ENCODE data around the gene RGMA. TPM values are rescaled to one million over a fixed set of nuclear protein-coding genes. Genes with fewer than 3 reads are reported as not detected.

RGMA gene
- total and polyA plus RNA-seq, 2 of the 8 experiments (the other 6 are each of a cell fraction or from before 2014, with no cell fraction given), result 19.9 to 39.8 TPM

DNA sequence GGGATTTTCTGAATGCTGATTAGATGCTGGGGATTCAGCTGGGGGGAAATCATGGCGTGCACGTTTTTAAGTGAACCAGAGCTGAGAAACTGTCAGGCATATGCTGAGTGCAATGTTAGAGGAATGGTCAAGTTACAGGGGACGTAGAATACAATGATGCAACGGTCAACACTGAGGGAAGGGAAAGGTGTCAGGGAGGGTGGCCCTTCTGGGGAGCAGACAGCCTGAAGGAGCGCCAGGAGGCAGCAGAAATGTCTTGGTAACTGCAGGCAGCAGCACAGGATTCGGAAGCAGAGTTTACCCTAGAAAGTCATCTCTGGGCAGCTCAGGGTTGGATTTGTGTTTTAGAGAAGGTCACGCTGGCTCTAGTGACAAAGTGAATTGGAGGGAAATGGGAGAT, 47.6 kb upstream of the RGMA start (continued):
- TF ChIP-seq, protein P1, sequence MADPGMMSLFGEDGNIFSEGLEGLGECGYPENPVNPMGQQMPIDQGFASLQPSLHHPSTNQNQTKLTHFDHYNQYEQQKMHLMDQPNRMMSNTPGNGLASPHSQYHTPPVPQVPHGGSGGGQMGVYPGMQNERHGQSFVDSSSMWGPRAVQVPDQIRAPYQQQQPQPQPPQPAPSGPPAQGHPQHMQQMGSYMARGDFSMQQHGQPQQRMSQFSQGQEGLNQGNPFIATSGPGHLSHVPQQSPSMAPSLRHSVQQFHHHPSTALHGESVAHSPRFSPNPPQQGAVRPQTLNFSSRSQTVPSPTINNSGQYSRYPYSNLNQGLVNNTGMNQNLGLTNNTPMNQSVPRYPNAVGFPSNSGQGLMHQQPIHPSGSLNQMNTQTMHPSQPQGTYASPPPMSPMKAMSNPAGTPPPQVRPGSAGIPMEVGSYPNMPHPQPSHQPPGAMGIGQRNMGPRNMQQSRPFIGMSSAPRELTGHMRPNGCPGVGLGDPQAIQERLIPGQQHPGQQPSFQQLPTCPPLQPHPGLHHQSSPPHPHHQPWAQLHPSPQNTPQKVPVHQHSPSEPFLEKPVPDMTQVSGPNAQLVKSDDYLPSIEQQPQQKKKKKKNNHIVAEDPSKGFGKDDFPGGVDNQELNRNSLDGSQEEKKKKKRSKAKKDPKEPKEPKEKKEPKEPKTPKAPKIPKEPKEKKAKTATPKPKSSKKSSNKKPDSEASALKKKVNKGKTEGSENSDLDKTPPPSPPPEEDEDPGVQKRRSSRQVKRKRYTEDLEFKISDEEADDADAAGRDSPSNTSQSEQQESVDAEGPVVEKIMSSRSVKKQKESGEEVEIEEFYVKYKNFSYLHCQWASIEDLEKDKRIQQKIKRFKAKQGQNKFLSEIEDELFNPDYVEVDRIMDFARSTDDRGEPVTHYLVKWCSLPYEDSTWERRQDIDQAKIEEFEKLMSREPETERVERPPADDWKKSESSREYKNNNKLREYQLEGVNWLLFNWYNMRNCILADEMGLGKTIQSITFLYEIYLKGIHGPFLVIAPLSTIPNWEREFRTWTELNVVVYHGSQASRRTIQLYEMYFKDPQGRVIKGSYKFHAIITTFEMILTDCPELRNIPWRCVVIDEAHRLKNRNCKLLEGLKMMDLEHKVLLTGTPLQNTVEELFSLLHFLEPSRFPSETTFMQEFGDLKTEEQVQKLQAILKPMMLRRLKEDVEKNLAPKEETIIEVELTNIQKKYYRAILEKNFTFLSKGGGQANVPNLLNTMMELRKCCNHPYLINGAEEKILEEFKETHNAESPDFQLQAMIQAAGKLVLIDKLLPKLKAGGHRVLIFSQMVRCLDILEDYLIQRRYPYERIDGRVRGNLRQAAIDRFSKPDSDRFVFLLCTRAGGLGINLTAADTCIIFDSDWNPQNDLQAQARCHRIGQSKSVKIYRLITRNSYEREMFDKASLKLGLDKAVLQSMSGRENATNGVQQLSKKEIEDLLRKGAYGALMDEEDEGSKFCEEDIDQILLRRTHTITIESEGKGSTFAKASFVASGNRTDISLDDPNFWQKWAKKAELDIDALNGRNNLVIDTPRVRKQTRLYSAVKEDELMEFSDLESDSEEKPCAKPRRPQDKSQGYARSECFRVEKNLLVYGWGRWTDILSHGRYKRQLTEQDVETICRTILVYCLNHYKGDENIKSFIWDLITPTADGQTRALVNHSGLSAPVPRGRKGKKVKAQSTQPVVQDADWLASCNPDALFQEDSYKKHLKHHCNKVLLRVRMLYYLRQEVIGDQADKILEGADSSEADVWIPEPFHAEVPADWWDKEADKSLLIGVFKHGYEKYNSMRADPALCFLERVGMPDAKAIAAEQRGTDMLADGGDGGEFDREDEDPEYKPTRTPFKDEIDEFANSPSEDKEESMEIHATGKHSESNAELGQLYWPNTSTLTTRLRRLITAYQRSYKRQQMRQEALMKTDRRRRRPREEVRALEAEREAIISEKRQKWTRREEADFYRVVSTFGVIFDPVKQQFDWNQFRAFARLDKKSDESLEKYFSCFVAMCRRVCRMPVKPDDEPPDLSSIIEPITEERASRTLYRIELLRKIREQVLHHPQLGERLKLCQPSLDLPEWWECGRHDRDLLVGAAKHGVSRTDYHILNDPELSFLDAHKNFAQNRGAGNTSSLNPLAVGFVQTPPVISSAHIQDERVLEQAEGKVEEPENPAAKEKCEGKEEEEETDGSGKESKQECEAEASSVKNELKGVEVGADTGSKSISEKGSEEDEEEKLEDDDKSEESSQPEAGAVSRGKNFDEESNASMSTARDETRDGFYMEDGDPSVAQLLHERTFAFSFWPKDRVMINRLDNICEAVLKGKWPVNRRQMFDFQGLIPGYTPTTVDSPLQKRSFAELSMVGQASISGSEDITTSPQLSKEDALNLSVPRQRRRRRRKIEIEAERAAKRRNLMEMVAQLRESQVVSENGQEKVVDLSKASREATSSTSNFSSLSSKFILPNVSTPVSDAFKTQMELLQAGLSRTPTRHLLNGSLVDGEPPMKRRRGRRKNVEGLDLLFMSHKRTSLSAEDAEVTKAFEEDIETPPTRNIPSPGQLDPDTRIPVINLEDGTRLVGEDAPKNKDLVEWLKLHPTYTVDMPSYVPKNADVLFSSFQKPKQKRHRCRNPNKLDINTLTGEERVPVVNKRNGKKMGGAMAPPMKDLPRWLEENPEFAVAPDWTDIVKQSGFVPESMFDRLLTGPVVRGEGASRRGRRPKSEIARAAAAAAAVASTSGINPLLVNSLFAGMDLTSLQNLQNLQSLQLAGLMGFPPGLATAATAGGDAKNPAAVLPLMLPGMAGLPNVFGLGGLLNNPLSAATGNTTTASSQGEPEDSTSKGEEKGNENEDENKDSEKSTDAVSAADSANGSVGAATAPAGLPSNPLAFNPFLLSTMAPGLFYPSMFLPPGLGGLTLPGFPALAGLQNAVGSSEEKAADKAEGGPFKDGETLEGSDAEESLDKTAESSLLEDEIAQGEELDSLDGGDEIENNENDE (IDR thresholded peaks at IDR 0.05; ENCODE audit: insufficient replicate concordance, low read length), result no peak
- TF ChIP-seq JUN (IDR thresholded peaks at IDR 0.05; ENCODE audit: low read depth, low read length) (no peak), NANOG (IDR thresholded peaks at IDR 0.05; ENCODE audit: insufficient read depth, low read depth, low read length, poor library complexity, severe bottlenecking) (no peak), JUND (IDR thresholded peaks at IDR 0.05; ENCODE audit: low read length) (no peak), HDAC6 (IDR thresholded peaks at IDR 0.05; ENCODE audit: low read depth, low read length) (no peak), KDM4A (IDR thresholded peaks at IDR 0.05; ENCODE audit: low read depth, low read length, severe bottlenecking) (no peak)
- TF ChIP-seq, protein P2, sequence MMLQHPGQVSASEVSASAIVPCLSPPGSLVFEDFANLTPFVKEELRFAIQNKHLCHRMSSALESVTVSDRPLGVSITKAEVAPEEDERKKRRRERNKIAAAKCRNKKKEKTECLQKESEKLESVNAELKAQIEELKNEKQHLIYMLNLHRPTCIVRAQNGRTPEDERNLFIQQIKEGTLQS (IDR thresholded peaks at IDR 0.05; ENCODE audit: insufficient read depth, low read depth, low read length), result no peak
- TF ChIP-seq, protein P3, sequence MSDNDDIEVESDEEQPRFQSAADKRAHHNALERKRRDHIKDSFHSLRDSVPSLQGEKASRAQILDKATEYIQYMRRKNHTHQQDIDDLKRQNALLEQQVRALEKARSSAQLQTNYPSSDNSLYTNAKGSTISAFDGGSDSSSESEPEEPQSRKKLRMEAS (IDR thresholded peaks at IDR 0.05), result no peak

Measured in H1 (cell line).